ENCODE data around the gene FBXO11.
A peak's percentile ranks its signal among the peaks of the same experiment; 100 is the strongest.
"Not testable (repeated sequence)": the region's sequence is repeated elsewhere in the genome, so short reads cannot be mapped to it uniquely, and the experiment has no call there.

The FBXO11 gene

DNA sequence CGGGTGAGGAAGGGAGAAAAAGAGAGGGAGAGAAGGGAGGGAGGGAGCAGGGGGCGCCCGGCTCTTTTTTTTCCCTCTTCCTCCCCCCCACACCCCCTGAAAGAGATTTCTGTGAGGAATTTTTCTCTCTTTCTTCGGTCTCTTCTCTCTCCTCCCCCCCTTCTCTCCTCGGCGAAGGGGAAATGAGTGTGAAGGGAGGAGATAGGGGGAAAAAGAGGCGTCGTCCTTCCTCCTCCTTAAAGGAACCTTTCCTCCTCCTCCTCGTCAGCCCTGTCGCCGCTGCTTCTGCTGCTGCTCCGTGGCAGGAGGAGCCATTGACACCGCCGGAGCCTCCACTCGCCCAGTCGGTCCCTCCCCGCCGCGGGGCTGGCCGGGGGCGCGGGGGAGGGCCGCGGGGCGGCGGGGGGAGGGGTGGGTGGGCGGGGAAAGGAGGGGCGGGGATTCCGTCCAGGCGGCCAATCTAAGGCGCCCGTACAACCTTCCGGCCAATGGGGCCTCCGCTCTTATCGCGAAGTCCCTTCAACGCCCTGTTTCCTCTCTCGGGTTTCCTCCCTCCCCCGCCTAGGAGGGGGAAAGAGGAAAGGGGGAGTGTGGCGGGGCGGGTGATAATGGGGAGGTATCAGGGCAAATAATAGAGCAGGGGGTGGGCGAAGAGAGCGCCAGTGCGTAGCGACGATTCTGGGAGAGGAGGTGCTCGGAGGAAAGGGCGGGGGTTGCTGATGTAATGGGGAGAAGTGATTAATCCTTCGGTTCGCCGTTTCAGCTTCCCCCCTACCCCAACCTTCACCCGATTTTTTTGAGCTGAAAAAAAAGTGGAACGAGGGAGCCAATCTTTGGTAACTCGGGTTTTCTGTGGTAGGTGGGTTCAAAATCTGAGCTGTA lies at the start of gene FBXO11:
FBXO11 (minus strand) TSS at position 342 of the 882 bp plus-strand sequence. CDS start 778 bp downstream, outside the sequence.
- DNase-seq (ENCODE audit: insufficient read length, low spot score) (peak; percentile 97), FAIRE-seq (peak; percentile 93)

DNA sequence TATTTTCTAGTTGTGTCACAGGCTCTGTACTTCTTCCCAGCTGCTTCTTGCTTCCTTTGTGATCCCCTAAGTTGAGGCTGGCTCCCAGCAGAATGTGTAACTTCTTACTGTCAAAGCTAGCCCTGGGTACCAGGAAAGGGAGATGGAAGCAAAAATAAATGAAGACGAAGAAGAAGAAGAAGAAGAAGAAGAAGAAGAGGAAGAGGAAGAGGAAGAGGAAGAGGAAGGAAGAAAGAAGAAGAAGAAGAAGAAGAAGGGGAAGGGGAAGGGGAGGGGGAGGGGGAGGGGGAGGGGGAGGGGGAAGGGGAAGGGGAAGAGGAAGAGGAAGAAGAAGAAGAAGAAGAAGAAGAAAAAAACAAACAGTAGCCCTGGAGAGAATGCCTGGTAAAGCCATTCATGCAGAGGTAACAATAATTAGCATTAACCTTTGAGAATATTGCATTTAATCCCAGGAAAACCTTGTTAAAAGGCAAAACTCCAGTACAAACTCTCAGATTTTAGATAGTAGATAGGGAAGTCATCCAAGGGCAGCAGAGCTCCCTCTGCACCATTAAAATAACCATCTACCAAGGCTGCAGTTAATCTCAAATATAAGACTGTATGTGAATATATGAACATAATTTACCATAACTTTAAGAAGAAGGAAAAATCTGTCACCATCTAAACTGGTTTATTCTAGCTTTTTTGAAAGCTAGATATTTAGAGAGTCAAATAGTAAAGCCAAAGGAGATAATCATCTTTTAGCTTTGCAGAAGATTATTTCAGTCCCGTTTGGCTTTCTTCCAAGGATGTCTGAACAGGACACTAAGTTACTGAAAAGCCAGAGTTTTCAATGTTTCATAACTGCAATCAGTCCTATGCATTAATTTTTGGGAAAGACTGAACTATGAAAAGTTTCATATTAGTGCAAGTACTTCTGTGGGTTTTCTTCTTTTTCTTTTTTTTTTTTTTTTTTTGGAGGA lies 44.3 kb upstream of the FBXO11 start:
- no peak for FAIRE-seq
- no peak for DNase-seq (ENCODE audit: insufficient read length, low spot score)

DNA sequence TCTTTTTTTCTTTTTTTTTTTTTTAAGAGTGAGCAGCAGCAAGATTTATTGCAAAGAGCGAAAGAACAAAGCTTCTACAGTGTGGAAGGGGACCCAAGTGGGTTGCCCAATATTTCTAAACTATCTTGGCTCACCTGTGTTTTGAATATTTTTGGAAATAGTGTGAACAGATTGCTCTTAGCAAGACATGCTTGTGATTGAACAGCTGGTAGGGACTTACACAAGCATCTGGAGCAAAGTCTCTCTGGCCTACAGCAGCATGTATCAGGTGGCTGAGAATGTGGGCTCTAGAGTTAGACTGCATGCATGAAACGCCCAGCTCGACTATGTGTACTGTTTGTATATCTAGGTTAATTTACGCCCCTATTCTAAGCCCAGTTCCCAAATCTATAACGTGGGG lies 40.3 kb upstream of the FBXO11 start:
- DNase-seq (ENCODE audit: insufficient read length, low spot score) (no peak), FAIRE-seq (no peak)

DNA sequence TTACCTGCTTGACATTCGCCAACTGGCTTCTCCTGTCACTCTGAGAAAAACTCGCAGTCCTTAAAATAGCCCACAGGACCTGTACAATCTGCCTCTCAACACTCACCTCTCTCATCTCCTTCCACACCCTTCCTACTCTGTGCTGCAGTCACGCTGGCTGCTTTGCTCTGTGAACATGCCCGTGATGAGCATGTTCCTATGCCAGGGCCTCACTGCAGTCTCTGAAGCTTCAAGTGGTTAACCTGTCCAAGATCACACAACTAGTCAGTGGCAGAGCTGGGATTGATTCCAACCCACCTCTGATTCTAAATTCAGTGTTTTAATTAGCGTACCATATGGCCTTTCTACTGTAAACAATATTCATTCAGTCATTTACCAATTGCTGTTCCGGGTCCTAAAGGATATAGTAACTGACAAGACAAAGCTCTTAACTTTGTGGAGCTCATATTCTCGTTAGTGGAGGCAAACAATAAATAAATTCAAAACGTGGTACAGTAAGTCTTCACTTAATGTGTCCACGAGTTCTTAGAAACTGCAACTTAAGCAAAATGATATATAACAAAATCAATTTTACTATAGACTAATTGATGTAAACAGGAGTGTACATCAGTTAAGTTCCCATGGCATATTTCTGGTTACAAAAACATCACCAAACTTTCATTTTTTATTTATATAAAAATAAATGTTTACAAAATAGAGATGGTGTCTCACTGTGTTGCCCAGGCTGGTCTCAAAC lies 38.9 kb upstream of the FBXO11 start:
- FAIRE-seq: no peak
- DNase-seq (ENCODE audit: insufficient read length, low spot score): no peak

DNA sequence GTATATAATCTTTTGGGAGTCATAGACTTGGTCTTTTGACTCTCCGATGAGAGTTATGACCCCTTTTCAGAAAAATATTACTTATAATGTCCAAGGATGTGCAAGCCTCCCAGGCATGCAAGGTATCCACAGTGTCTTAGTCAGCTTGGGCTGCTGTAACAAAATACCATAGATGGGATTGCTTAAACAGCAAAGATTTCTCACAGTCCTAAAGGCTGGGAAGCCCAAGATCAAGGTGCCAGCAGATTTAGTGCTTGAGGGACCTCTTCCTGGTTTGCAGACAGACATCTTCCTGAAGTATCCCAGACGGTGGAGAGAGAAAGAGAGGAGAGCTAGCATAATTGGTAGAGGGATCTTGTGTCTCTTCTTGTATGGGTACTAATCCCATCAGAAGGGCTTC lies 35.6 kb upstream of the FBXO11 start:
- DNase-seq (ENCODE audit: insufficient read length, low spot score) (no peak), FAIRE-seq (no peak)

DNA sequence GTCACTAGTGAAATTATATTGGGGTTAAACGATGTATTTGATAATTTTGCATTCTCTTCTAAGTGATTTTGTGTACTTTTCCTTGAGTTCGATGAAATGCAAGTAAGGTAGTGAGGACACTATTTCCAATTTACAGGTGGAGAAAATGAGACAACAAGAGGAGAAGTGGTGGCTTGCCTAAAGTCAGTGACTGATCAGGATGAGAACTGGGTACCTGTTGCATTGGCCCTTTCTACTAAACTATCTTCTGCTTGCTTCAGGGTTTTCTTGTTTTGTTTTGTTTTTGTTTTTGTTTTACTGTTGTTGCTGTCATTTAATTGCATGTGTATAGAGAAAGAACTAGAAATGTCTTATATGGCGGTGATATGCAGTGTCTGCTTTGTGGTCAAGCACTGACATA lies 31.4 kb upstream of the FBXO11 start:
- DNase-seq (ENCODE audit: insufficient read length, low spot score) (no peak), FAIRE-seq (no peak)

DNA sequence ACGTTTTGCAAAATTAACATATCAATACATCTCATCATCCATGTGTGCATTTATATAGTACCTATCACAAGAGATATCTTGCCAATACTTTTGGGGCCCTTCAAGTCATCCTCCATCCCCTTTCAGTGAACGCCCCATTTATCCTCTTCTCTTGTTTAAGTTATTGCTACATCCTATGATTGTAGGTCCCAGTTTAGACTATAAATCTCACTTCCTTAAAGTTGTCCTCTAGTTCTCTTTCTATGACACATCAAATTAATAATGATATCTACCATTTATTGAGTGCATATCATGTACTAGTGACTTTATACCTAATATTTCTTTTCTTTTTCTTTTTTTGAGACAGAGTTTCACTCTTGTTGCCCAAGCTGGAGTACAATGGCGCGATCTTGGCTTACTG lies 28.8 kb upstream of the FBXO11 start:
- no peak for FAIRE-seq
- DNase-seq (ENCODE audit: insufficient read length, low spot score): no peak

DNA sequence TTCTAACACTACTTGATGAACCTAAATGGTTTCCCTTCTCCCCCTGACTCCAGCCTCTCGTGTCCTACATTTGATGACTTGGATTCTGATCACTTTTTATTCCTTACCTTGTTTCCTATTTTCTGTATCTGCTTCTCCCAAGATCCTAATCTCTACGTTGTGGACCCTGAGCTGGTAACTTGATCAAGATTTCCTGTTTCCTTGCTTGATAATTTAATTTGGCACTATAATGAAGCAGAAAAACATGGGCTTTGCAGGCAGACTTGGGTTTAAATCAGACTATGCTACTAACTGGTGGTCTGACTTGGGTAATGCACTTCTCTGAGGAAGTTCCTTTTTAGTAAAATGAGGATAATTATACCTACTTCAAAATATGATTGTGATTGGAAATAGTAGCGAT lies 11.7 kb upstream of the FBXO11 start:
- DNase-seq (ENCODE audit: insufficient read length, low spot score) (no peak), FAIRE-seq (no peak)

DNA sequence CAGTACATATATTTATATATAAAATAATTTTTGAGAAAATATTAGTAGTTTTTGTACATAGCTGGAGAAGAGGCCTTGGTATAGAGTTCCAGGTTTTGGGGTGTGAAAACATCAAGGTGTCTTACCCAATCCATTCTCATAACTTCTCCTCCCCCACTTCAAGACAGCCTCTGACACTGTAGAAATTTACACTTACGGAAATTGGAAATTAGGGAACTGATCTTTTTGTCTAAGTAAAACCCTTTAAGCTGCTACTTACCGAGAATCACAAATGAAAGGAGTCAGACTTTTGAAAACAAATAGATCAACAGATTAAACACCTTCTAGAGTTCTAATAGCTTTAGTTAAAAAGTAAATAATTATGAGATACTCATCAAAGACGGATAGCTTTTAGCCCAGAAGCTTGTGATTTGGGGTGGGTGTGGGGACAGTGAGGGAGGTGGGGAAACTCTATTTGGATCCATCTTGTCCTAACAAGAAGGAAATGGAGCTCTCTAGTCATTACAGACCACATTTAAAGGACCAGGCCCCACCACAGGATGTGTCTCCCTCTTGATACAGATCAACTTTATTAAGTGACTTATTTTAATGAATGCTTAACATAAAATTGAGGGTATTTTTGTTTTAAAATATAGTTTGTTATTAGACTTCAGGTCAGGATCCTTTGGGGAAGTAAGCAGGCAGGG lies 11.1 kb upstream of the FBXO11 start:
- no peak for FAIRE-seq
- DNase-seq (ENCODE audit: insufficient read length, low spot score): no peak

DNA sequence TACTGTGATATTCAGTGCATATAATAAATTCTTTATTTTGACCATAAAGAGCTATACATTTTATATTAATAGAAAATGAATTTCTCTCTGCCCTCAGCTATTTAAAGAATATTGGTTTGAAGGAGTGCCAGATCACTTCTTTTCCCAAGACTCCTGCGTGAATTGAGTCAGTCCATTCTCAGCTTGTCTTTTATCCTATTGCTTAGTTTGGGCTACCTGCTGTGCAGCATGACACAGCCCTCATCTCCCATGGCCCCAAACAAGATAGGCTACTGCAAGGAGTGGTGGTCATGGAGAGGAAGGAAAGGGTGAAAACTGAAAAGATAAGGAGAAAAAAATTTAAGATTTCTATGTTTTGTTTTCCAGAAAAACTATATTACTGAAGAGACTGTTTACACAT lies 10.1 kb upstream of the FBXO11 start:
- FAIRE-seq (no peak), DNase-seq (ENCODE audit: insufficient read length, low spot score) (no peak)

DNA sequence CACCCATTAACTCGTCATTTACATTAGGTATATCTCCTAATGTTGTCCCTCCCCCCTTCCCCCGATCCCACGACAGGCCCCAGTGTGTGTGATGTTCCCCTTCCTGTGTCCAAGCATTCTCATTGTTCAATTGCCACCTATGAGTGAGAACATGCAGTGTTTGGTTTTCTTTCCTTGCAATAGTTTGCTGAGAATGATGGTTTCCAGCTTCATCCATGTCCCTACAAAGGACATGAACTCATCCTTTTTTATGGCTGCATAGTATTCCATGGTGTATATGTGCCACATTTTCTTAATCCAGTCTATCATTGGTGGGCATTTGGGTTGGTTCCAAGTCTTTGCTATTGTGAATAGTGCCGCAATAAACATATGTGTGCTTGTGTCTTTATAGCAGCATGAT lies 4.4 kb upstream of the FBXO11 start:
- not testable (repeated sequence) for DNase-seq (ENCODE audit: insufficient read length, low spot score); FAIRE-seq

DNA sequence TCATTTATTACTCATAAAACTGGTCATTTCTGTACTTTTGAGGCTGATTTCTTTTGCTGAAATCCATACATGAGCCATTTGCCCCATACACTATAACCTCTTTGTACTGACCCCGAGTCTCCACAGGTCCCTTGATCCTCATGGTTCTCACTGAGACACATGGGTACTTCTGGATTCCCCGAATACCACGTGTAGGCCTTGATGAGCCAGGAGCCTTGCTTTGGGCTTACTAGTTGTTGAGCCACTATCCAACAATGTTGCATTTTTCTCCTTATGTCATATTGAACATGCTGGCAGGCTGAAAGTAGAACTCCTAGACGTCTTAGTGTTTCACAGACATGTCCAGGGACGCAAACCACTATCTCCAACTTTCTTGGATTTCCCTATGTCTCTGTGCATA lies 2.4 kb upstream of the FBXO11 start:
- FAIRE-seq: no peak

DNA sequence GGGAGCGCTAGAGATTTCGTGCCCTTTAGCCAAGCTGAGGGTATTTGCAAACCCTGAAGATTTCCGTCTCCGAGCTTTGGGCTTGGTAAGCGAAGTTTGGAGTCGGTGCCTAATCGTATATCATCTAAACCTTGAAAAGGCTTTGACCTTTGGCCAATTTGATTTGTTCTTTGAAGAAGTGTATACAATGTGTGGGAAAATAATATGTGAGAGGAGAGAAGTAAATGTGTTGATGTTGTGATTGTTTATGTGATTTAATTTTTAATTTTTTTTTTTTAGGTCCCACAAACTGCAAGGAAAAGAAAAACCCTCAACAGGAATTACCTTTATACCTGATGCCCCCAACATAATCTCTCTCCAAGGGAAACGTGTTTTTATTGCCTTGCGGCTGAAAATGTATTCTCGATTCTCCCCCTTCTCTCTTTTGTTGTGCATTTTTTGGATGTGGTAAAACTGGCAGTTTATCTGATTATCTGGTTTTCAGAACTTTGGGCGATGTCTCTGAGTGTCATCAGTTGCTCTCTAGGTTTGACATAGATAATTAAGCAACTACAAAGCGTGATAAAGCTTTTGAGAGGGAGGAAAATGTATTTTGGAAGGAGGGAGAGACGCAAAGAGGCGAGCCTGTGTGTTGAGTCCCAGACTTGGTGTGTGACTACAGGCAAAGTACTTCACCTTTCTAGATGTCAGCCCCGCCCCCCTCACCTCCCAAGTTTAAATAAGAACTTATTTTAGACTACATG lies 912 bp upstream of the FBXO11 start:
- FAIRE-seq: no peak
- DNase-seq (ENCODE audit: insufficient read length, low spot score): no peak

More for the DNA sequence above, 2.4 kb upstream of the FBXO11 start:
- no peak for DNase-seq (ENCODE audit: insufficient read length, low spot score)

DNA sequence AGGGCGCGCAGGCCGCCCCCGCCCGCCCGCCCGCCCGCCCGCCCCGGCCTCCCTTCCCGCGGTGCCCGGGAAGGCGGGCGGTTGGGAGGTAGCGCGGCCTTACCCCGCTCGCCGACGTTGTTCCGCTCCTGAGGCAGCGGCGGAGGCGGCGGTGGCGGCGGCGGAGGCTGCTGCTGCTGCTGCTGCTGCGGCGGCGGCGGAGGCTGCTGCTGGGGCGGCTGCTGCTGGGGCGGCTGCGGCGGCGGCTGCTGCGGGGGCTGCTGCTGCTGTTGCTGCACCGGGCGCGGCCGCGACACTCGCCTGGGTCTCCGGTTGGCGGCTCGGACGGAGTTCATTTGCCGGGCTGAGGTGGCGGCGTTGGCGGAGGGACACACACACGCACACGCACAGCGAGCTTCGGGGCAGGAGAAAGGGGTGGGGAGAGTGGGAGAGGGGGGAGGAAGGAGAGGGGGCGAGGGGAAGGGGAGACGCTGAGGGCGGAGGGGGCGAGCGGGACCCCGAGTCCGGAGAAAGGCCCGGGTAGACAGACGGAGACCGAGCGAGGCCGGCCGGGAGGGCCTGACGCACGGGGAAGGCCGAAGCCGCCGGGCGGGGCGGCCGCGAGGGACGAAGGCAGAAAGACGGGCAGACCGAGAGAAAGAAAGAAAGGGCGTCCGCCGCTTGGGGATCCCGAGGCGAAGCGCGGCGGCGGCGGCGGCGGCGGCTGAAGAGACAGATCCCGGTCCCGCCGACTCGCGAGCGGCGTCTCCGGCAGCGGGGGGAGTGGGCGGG lies 727 bp downstream of the FBXO11 start:
- DNase-seq (ENCODE audit: insufficient read length, low spot score): no peak
- FAIRE-seq: peak; percentile 16

DNA sequence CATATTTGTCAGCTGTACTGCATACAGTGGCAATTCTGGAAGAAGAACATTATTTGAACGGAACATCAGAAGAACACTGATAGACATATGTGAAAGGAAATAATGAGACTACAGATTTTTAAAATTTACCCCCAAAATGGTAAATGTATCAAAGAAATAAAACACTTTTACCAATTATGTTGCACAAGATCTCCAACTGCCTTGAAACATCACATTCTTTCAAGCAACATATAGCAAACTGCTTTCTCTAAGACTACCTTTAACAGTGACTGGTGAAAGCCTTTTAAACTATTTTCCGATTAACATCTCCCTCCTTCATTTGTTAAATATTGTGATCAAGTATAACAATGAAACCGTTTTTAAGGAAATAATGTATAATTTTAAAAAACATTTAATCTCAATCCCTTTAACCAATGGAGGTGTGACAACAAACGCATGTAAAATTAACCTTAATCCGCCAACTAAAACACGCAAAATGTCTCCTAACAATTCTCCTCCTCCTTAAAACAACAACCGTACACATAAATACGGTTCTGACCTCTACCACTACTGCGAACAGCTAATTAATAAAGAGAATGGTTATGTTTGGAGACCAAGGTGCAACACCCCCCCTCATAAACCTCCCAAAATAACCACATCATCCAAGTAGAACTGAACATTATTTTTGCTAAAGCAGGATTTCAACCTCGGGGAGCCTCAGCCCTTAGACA lies 2.4 kb downstream of the FBXO11 start:
- FAIRE-seq (no peak), DNase-seq (ENCODE audit: insufficient read length, low spot score) (no peak)

DNA sequence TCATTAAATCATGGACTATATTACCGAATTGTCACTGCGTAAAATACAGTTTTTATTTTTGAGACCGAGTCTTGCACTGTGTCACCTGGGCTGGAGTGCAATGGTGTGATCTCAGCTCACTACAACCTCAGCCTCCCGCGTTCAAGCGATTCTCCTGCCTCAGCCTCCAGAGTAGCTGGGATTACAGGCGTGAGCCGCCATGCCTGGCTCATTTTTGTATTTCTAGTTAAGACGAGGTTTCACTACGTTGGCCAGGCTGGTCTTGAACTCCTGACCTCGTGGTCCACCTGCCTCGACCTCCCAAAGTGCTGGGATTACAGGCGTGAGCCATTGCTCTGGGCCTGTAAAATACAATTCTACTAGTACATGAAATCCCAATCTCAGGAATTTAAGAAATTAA lies 4.4 kb downstream of the FBXO11 start:
- not testable (repeated sequence) for DNase-seq (ENCODE audit: insufficient read length, low spot score); FAIRE-seq

DNA sequence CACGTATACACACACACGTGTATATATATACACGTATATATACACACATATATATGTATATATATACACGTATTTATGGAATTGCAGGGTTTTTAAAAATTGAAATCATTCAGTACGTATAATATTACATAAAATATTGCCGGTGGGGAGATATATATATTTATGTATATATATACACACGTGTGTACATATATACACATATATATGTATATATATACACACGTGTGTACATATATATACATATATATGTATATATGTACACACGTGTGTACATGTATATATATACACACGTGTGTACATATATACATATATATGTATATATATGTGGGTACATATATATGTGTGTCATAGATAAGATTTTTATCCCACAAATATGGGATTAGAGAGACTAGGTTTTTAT lies 5.4 kb downstream of the FBXO11 start:
- FAIRE-seq (no peak), DNase-seq (ENCODE audit: insufficient read length, low spot score) (no peak)

Data from HTR-8/SVneo (cell line).